GM19328 (cell line): ENCODE measurements around the gene CDCP1.

Source experiments
- ATAC-seq: cut with Tn5 transposase; IDR thresholded peaks from one replicate; pipeline ENCODE4 v1.9.1; 2021; ENCODE audit warnings: mild to moderate bottlenecking, moderate library complexity; ENCODE audit not compliant: unreplicated experiment

CDCP1 gene

GRCh38 chr3:45145681-45146614 lies at the start of gene CDCP1:
Gene CDCP1, minus strand, starts transcription at chr3:45146378. Its CDS starts 91 bp downstream, at chr3:45146287.
- no peak for ATAC-seq

GRCh38 chr3:45194791-45195190 lies 48.6 kb upstream of the CDCP1 start:
- no peak for ATAC-seq

- ATAC-seq: no peak
Observed at GRCh38 chr3:45191924-45192417, 45.8 kb upstream of the CDCP1 start.

GRCh38 chr3:45191424-45191823 lies 45.2 kb upstream of the CDCP1 start:
- ATAC-seq: no peak

GRCh38 chr3:45188719-45189659 lies 42.8 kb upstream of the CDCP1 start:
- no peak for ATAC-seq

- no peak for ATAC-seq
Observed at GRCh38 chr3:45187694-45188141, 41.5 kb upstream of the CDCP1 start.

GRCh38 chr3:45186871-45187270 lies 40.7 kb upstream of the CDCP1 start:
- no peak for ATAC-seq

- ATAC-seq: no peak
Observed at GRCh38 chr3:45185461-45185860, 39.3 kb upstream of the CDCP1 start.

GRCh38 chr3:45185052-45185451 lies 38.9 kb upstream of the CDCP1 start:
- ATAC-seq: no peak

GRCh38 chr3:45183872-45184262 lies 37.7 kb upstream of the CDCP1 start:
- no peak for ATAC-seq

- no peak for ATAC-seq
Observed at GRCh38 chr3:45182915-45183871, 37.0 kb upstream of the CDCP1 start.

- no peak for ATAC-seq
Observed at GRCh38 chr3:45181496-45181895, 35.3 kb upstream of the CDCP1 start.

GRCh38 chr3:45180899-45181298 lies 34.7 kb upstream of the CDCP1 start:
- ATAC-seq: no peak

- no peak for ATAC-seq
Observed at GRCh38 chr3:45180051-45180450, 33.9 kb upstream of the CDCP1 start.

- ATAC-seq: no peak
Observed at GRCh38 chr3:45179163-45179562, 33.0 kb upstream of the CDCP1 start.

- no peak for ATAC-seq
Observed at GRCh38 chr3:45178183-45179023, 32.2 kb upstream of the CDCP1 start.

- no peak for ATAC-seq
Observed at GRCh38 chr3:45176912-45177311, 30.7 kb upstream of the CDCP1 start.

- ATAC-seq: no peak
Observed at GRCh38 chr3:45174234-45174633, 28.1 kb upstream of the CDCP1 start.

GRCh38 chr3:45173776-45174175 lies 27.6 kb upstream of the CDCP1 start:
- no peak for ATAC-seq
